Measurements from ENCODE around the gene SLC34A3.
"Not testable (repeated sequence)": the region's sequence is repeated elsewhere in the genome, so short reads cannot be mapped to it uniquely, and the experiment has no call there.

The SLC34A3 gene

GRCh38 chr9:137241490-137242268 lies 11.0 kb downstream of the SLC34A3 start:
- peak; percentile 72 for DNase-seq (ENCODE audit: low spot score)

GRCh38 chr9:137242269-137243203 lies 11.8 kb downstream of the SLC34A3 start:
- no peak for DNase-seq (ENCODE audit: low spot score)

GRCh38 chr9:137243266-137243625 lies 12.5 kb downstream of the SLC34A3 start:
- not testable (repeated sequence) for DNase-seq (ENCODE audit: low spot score)

GRCh38 chr9:137243626-137244485 lies 13.2 kb downstream of the SLC34A3 start:
- no peak for DNase-seq (ENCODE audit: low spot score)

GRCh38 chr9:137244486-137245449 lies 14.1 kb downstream of the SLC34A3 start:
- no peak for DNase-seq (ENCODE audit: low spot score)

GRCh38 chr9:137245450-137246421 lies 15.0 kb downstream of the SLC34A3 start:
- no peak for DNase-seq (ENCODE audit: low spot score)

- no peak for DNase-seq (ENCODE audit: low spot score)
These were observed 16.6 kb downstream of the SLC34A3 start for GRCh38 chr9:137247135-137247915.

- DNase-seq (ENCODE audit: low spot score), result no peak
These were observed 17.1 kb downstream of the SLC34A3 start for GRCh38 chr9:137247916-137248175.

GRCh38 chr9:137250329-137251193 lies 19.9 kb downstream of the SLC34A3 start:
- DNase-seq (ENCODE audit: low spot score), result no peak

- DNase-seq (ENCODE audit: low spot score), result no peak
These were observed 20.4 kb downstream of the SLC34A3 start, which contains the start of gene STPG3 for GRCh38 chr9:137251194-137251461. Gene STPG3 (plus strand): TSS chr9:137251286. CDS start chr9:137251287, 1 bp downstream.

GRCh38 chr9:137251490-137252268 lies 21.0 kb downstream of the SLC34A3 start:
- no peak for DNase-seq (ENCODE audit: low spot score)

GRCh38 chr9:137252555-137253506 lies 22.1 kb downstream of the SLC34A3 start:
- no peak for DNase-seq (ENCODE audit: low spot score)

- no peak for DNase-seq (ENCODE audit: low spot score)
These were observed 23.3 kb downstream of the SLC34A3 start for GRCh38 chr9:137253717-137254623.

- DNase-seq (ENCODE audit: low spot score), result peak; percentile 100
These were observed 24.1 kb downstream of the SLC34A3 start, which contains the start of gene NELFB for GRCh38 chr9:137254624-137255447. Gene NELFB (plus strand): TSS chr9:137255327.

All from D341Med (cell line).